K562 (cell line): ENCODE measurements around the gene CDKL5. TPM values are rescaled to one million over a fixed set of nuclear protein-coding genes. Genes with fewer than 3 reads are reported as not detected.

Source experiments
- BCLAF1 ChIP-seq, 2 experiments: fragments of 450-650 bp in 1 of 2; IDR thresholded peaks; 2 replicates each; pipeline ENCODE4 v1.6.1; 2011 to 2017; ENCODE audit warnings: low read depth in 2 of 2, antibody characterized with exemption in 1 of 2, borderline replicate concordance in 1 of 2, low read length in 1 of 2, mild to moderate bottlenecking in 1 of 2, mixed read lengths in 1 of 2; ENCODE audit not compliant: control insufficient read depth in 1 of 2
- CBX3 ChIP-seq, 2 experiments: IDR thresholded peaks; 1 replicate in 1 of 2; 2 replicates in 1 of 2; pipeline ENCODE4 v1.6.1; 2012; ENCODE audit warnings: inconsistent platforms in 2 of 2, low read length in 2 of 2, borderline replicate concordance in 1 of 2, control low read depth in 1 of 2
- CC2D1A ChIP-seq: fragments of 450-650 bp; IDR thresholded peaks from 2 replicates; pipeline ENCODE4 v1.6.1; 2017; ENCODE audit warnings: mild to moderate bottlenecking
- ETS2 ChIP-seq: IDR thresholded peaks from 2 replicates; pipeline ENCODE4 v1.6.1; 2016; ENCODE audit warnings: borderline replicate concordance, missing genetic modification characterization, mild to moderate bottlenecking, moderate library complexity, missing compliant biosample characterization; ENCODE audit not compliant: poor library complexity, severe bottlenecking
- GATAD2A ChIP-seq: fragments of 450-650 bp; IDR thresholded peaks from 2 replicates; pipeline ENCODE4 v1.6.1; 2017
- HNRNPL ChIP-seq: fragments of 200-400 bp; formaldehyde crosslinking; IDR thresholded peaks from 2 replicates; pipeline ENCODE4 v1.6.1; 2017; ENCODE audit warnings: low read depth, mild to moderate bottlenecking, low read length
- NFE2 ChIP-seq: IDR thresholded peaks from 2 replicates; pipeline ENCODE4 v1.6.1; 2014; ENCODE audit warnings: antibody characterized with exemption, low read depth
- NFYB ChIP-seq: IDR thresholded peaks from 2 replicates; pipeline ENCODE4 v1.6.1; 2011; ENCODE audit warnings: mild to moderate bottlenecking, moderate library complexity; ENCODE audit not compliant: insufficient read length; ENCODE audit errors: extremely low read depth
- PRPF4 ChIP-seq: fragments of 200-400 bp; formaldehyde crosslinking; IDR thresholded peaks from one replicate; pipeline ENCODE4 v1.6.1; 2017; ENCODE audit warnings: low read length, low read depth, mild to moderate bottlenecking; ENCODE audit not compliant: insufficient read depth, poor library complexity, severe bottlenecking
- REST ChIP-seq, 2 experiments: fragments of 450-650 bp; formaldehyde crosslinking in 1 of 2; IDR thresholded peaks; 2 replicates each; pipeline versions ENCODE4 v1.4.0 to v1.6.1; 2014 to 2020; ENCODE audit warnings: mild to moderate bottlenecking in 2 of 2, borderline replicate concordance in 1 of 2, low read depth in 1 of 2
- SMAD4 ChIP-seq: fragments of 250-450 bp; sonication (Bioruptor Pico); conservative IDR thresholded peaks from 2 replicates; pipeline ENCODE4 v1.8.0; 2021; ENCODE audit warnings: inconsistent platforms, mild to moderate bottlenecking, moderate library complexity
- ZBTB7A ChIP-seq: IDR thresholded peaks from 2 replicates; pipeline ENCODE4 v1.6.1; 2011; ENCODE audit warnings: low read depth, mild to moderate bottlenecking, low read length, moderate library complexity, borderline replicate concordance; ENCODE audit not compliant: control insufficient read depth
- ZC3H11A ChIP-seq: IDR thresholded peaks from 2 replicates; pipeline ENCODE4 v1.6.1; 2012; ENCODE audit warnings: low read depth, low read length, improper control_type of control experiment
- polyA plus RNA-seq, 8 experiments: library from polyadenylated mRNA; depleted of rRNA in 4 of 8; stranded (reverse) in 5 of 8; unstranded in 3 of 8; fragments of >200 nt; fragmentation: Nextera tagmentation in 2 of 8; fragmentation: Illumina TruSeq in 1 of 8; extraction: Ambion mirVana in 2 of 8; extraction: Trizol in 1 of 8; gene quantifications; 2 replicates each; pipeline versions ENCODE4 v1.2.1 to v1.2.3, GENCODE V29; 2011 to 2014; ENCODE audit warnings: inconsistent platforms in 1 of 8, missing spikeins in 1 of 8
- total RNA-seq, 7 experiments: library from RNA; depleted of rRNA in 6 of 7; stranded (reverse); fragments of >200 nt in 6 of 7; fragmentation: Illumina TruSeq in 2 of 7; extraction: Trizol in 2 of 7; gene quantifications; 2 replicates each; pipeline versions ENCODE4 v1.2.1 to v1.2.3, GENCODE V29; 2011 to 2021; ENCODE audit warnings: low replicate concordance in 1 of 7

CDKL5 gene
- total and polyA plus RNA-seq, 9 of the 15 experiments (the other 6 are each of a cell fraction or from before 2014, with no cell fraction given): under 0.01 to 0.21 (median 0.04) TPM

- no peak for TF ChIP-seq BCLAF1 (IDR thresholded peaks at IDR 0.05; ENCODE audit: borderline replicate concordance in 1 of 2, control insufficient read depth in 1 of 2, low read depth in 2 of 2, low read length in 1 of 2)
- TF ChIP-seq ZBTB7A: no peak
- TF ChIP-seq REST (IDR thresholded peaks at IDR 0.05; ENCODE audit: borderline replicate concordance): no peak
- TF ChIP-seq REST (CRISPR knock-in tag; IDR thresholded peaks at IDR 0.05; ENCODE audit: low read depth): no peak
- TF ChIP-seq SMAD4 (CRISPR knock-in tag): peak; percentile 47; the same call in 1 of the 2 replicates
- no peak for TF ChIP-seq CC2D1A
- TF ChIP-seq GATAD2A: no peak
- no peak for TF ChIP-seq ETS2 (tag)
- TF ChIP-seq HNRNPL: no peak
- no peak for TF ChIP-seq CBX3 (IDR thresholded peaks at IDR 0.05; ENCODE audit: borderline replicate concordance in 1 of 2, low read length in 2 of 2)
- TF ChIP-seq NFYB: no peak
- no peak for TF ChIP-seq ZC3H11A
- TF ChIP-seq NFE2: no peak
- TF ChIP-seq PRPF4: no peak
Observed at GRCh38 chrX:18674788-18675735, 249.7 kb downstream of the CDKL5 start (continued).
